Endothelial cell (in vitro differentiated cells): ENCODE results near the gene ERC2. TPM values are rescaled to one million over a fixed set of nuclear protein-coding genes. Genes with fewer than 3 reads are reported as not detected.

Experiments used
- DNase-seq: peaks from one replicate; pipeline ENCODE4 v3.0.0; 2021; ENCODE audit warnings: low spot score
- H3K27ac Mint-ChIP-seq: one replicate; pipeline ENCODE4 v1.8.0; 2021; ENCODE audit warnings: mixed read lengths, inconsistent platforms; ENCODE audit not compliant: unreplicated experiment
- H3K27me3 Mint-ChIP-seq: one replicate; pipeline ENCODE4 v1.8.0; 2021; ENCODE audit warnings: mild to moderate bottlenecking, moderate library complexity, mixed read lengths, inconsistent platforms; ENCODE audit not compliant: unreplicated experiment
- H3K36me3 Mint-ChIP-seq: one replicate; pipeline ENCODE4 v1.8.0; 2021; ENCODE audit warnings: mild to moderate bottlenecking, low read depth, mixed read lengths, inconsistent platforms; ENCODE audit not compliant: unreplicated experiment
- H3K4me1 Mint-ChIP-seq: one replicate; pipeline ENCODE4 v1.8.0; 2021; ENCODE audit warnings: mild to moderate bottlenecking, mixed read lengths, inconsistent platforms; ENCODE audit not compliant: unreplicated experiment
- H3K4me3 Mint-ChIP-seq: one replicate; pipeline ENCODE4 v1.8.0; 2021; ENCODE audit warnings: mild to moderate bottlenecking, mixed read lengths, inconsistent platforms; ENCODE audit not compliant: unreplicated experiment
- H3K9me3 Mint-ChIP-seq: one replicate; pipeline ENCODE4 v1.8.0; 2021; ENCODE audit warnings: mixed read lengths, inconsistent platforms; ENCODE audit not compliant: unreplicated experiment
- total RNA-seq: library from RNA; stranded (reverse); fragmentation: NEBNext Ultra II Directional; extraction: Animal tissue kit (Norgen Biotek cat#: 25700); gene quantifications from one replicate; pipeline ENCODE4 v1.2.1, GENCODE V29; 2021; ENCODE audit not compliant: unreplicated experiment
- TF ChIP-seq, protein P1 (sequence below): fragments of 200-600 bp; sonication (generic); IDR thresholded peaks from one replicate; pipeline ENCODE4 v1.5.0; 2021; ENCODE audit warnings: antibody characterized with exemption; ENCODE audit not compliant: unreplicated experiment

Gene ERC2
- total RNA-seq, 1 donor from 2014 or later: 20.5 TPM

DNA sequence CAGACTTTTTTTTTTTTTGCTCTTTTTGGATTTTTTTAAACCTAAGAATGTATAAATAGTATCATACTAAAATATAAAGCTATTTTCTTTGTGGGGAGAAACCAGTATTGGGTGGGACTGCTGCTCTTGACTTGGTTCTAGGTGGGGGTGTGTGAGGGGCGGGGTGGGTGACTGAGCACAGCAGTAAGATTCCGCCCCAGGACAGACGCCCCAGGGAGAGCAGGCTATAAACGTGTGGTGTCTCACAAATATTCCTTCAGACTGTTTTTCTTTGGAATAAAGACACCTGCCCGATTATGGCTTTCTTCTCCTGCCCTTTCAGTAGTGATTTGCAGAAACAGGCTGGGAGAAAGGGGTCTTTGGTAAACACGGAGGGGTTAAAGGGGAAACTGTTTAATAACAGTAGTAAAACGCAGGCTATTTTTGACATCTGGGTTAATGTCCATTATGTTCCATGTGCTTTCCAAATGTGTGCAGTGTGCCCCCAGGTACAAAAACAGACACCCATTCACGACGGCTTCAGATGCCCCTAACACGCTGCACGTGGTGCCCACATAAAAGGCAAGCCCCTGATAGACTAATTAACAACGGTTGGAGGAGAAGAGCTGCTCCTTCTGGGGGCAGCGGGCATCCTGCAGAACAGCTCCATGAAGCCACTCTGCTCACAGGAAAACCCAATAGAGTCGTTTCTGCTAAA is 952.6 kb downstream of the ERC2 start:
- Mint-ChIP-seq H3K4me1 (peaks cover 21% of the 10 kb centered on the region), H3K27me3 (peaks cover 4% of the 10 kb centered on the region), H3K4me3 (no peak overlapping the region)

DNA sequence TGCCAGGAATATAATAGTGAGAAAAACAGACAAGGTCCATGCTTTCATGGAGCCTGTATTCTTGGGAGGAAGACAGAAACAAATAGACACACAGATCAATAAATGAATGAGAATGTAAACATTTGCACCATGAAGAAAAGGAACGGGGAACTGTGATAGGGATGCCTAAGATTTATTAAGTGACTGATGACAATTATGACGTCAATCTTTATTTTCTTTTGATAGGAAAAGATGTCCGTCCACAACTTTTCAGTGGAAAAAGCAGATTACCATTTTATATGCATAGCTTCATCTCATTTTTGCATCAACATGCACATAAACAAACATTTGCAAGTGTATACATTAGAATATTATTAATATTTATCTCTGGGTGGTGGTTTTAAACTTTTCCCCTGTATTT is 953.3 kb downstream of the ERC2 start:
- H3K27ac Mint-ChIP-seq: no peak overlapping the region
- no peaks in the 10 kb centered on the region for H3K36me3 Mint-ChIP-seq
- no peaks in the 10 kb centered on the region for H3K9me3 Mint-ChIP-seq
- peaks cover 4% of the 10 kb centered on the region for H3K27me3 Mint-ChIP-seq
- peaks cover 19% of the 10 kb centered on the region for H3K4me1 Mint-ChIP-seq
- no peak for DNase-seq
- TF ChIP-seq, protein P1, sequence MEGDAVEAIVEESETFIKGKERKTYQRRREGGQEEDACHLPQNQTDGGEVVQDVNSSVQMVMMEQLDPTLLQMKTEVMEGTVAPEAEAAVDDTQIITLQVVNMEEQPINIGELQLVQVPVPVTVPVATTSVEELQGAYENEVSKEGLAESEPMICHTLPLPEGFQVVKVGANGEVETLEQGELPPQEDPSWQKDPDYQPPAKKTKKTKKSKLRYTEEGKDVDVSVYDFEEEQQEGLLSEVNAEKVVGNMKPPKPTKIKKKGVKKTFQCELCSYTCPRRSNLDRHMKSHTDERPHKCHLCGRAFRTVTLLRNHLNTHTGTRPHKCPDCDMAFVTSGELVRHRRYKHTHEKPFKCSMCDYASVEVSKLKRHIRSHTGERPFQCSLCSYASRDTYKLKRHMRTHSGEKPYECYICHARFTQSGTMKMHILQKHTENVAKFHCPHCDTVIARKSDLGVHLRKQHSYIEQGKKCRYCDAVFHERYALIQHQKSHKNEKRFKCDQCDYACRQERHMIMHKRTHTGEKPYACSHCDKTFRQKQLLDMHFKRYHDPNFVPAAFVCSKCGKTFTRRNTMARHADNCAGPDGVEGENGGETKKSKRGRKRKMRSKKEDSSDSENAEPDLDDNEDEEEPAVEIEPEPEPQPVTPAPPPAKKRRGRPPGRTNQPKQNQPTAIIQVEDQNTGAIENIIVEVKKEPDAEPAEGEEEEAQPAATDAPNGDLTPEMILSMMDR: no peak
- no peak overlapping the region for H3K4me3 Mint-ChIP-seq

More for the DNA sequence above, 952.6 kb downstream of the ERC2 start:
- no peaks in the 10 kb centered on the region for H3K9me3 Mint-ChIP-seq
- H3K27ac Mint-ChIP-seq: no peak overlapping the region
- TF ChIP-seq, protein P1: no peak
- DNase-seq: no peak
- H3K36me3 Mint-ChIP-seq: no peaks in the 10 kb centered on the region

DNA sequence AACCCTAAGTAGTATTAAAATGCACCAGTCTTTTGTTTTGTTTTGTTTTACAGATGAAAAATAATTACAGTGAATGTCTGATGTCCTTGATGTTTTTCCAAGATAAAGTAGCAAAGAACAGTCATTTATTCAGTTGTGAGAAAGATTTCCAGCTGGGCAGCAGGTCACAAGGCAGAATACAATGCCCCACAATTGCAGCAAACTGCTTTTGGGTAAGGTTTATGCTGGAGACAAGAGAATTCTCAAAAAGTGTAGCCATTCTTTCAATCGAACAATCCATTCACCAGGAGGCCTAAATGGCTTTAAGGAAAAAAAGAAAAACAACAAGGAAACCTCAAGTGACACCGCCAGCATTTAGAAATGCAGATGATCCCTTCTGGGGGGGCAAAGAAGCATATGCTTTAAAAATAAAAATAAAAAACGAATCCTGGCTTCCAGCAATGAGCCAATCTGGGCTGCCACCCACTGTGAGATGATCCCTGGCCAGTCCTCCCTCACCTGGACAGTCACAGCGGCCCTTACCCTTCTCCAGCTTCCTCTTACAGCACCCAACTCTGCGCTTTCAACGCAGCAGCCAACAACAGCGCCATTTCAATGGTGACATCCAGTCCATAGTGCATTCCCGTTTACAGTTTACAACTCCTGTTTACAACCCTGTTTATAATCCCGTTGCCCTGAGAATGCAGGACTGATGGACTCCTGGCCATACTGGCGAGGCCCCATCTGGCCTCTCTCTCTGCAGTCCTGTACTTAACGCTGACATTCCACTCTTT is 955.5 kb downstream of the ERC2 start:
- H3K27me3 Mint-ChIP-seq: peaks cover 4% of the 10 kb centered on the region
- H3K27ac Mint-ChIP-seq: no peak overlapping the region
- H3K9me3 Mint-ChIP-seq: no peaks in the 10 kb centered on the region
- TF ChIP-seq, protein P1: no peak
- H3K4me3 Mint-ChIP-seq: no peak overlapping the region
- no peaks in the 10 kb centered on the region for H3K36me3 Mint-ChIP-seq
- H3K4me1 Mint-ChIP-seq: peaks cover 14% of the 10 kb centered on the region
- no peak for DNase-seq

DNA sequence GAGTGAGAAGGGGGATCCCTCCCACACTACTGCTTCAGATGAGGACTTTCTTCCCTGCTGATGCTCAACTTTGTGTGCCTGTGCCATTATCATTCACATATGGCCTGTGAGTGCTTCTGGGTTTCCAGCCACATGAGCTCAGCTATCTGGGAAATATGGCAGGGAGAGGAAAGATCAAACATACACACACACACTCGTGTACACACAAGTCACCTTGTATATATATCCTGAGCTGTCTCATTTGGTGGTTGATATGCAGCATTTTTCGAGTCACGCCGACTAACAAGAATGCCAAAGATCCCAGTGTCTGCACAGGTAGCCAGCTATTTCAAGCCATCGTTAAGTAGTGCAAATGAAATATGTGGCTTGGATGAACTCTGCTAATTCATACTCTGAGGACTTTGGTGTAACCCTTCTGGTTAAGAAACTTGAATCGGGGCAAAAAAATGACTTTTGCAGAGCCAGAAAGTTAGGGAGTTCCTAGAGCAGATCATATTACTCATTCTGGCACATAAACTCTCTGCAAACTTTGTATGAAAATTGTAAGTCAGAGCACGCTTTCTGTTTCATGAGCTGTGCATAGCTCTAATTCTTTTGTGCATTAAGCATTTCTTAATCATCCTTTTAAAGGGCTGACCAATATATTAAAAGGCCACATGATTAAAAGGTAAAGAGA is 956.2 kb downstream of the ERC2 start:
- no peaks in the 10 kb centered on the region for H3K36me3 Mint-ChIP-seq
- H3K4me1 Mint-ChIP-seq: peaks cover 18% of the 10 kb centered on the region
- no peak for DNase-seq
- H3K27ac Mint-ChIP-seq: no peak overlapping the region
- TF ChIP-seq, protein P1: no peak
- H3K9me3 Mint-ChIP-seq: no peaks in the 10 kb centered on the region
- H3K27me3 Mint-ChIP-seq: peaks cover 4% of the 10 kb centered on the region
- no peak overlapping the region for H3K4me3 Mint-ChIP-seq

DNA sequence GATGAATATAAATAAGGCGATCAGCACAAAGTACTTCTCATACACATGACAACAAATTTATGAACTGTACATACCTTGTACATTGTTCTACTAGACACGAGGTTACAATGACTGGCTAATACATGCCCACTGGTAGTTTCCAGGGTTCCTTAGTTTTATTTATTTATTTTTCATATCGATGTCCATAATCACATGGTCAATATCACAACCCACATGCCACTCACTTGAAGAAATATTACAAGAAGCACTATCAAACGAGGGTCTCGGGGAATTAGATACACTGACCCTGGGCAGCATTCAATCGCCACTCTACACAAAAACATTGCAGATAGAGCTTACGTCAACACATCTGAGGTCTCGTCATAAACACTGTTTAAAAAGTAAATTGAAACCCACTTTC is 959.9 kb downstream of the ERC2 start:
- Mint-ChIP-seq H3K9me3 (no peaks in the 10 kb centered on the region), H3K36me3 (no peaks in the 10 kb centered on the region), H3K27me3 (peaks cover 4% of the 10 kb centered on the region), H3K27ac (no peak overlapping the region), H3K4me3 (no peak overlapping the region), H3K4me1 (peaks cover 18% of the 10 kb centered on the region)
- DNase-seq: no peak
- TF ChIP-seq, protein P1: no peak
